ENCODE results near the gene CHCHD6.

Gene CHCHD6

DNA sequence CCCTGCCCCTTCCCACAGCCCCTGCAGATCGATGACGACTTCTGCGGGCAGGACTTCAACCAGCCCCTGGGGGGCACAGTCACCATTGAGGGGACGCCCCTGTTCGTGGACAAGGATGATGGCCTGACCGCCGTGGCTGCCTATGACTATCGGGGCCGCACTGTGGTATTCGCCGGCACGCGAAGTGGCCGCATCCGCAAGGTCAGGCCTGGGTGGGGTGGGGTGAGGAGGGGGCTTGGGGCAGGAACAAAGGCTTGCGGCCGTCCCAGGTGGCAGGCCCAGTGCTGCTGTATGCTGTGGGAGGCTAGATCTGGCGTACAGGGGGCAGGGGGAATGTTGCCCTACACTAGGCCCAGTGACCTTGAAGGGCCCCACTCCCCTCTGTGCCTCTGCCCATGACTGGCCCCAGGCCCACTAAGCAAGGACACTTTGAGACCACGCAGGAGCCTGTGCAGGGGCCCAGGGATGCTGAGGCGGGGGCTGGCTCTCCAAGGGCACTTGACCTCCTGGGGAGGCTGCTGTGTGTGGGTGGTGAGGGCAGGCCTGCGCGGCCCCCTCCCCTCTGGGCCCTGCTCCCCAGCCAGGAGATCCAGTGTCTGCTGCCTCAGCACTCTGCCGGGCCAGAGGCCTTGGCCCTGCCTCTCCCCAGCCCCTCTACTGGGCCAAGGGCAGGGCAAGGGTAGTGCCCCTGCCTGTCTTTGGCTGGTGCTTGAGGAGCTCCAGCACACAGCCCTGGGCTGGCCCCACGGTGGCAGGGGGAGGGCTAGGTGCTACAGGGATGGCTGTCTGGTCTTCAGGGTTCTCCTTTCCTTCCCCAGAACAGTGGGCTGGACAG is 287.5 kb downstream of the CHCHD6 start:
- H3K36me3 ChIP-seq (ENCODE audit: insufficient read depth, low read length), result peaks cover 18% of the 10 kb centered on the region; the same call in 1 of the 2 replicates
- TF ChIP-seq FOXP2 (optimal IDR thresholded peaks at IDR 0.05; ENCODE audit: control extremely low read depth, extremely low read length, insufficient read depth) (no peak), POLR2AphosphoS5 (IDR thresholded peaks at IDR 0.05; ENCODE audit: borderline replicate concordance, low read depth, low read length) (no peak), EZH2 (IDR thresholded peaks at IDR 0.05) (no peak)
- no peak overlapping the region for H3K9ac ChIP-seq (ENCODE audit: insufficient read length)
- no peak overlapping the region for H3K4me3 ChIP-seq
- no peaks in the 10 kb centered on the region for H3K9me3 ChIP-seq (ENCODE audit: low read depth, low read length)
- no peak for DNase-seq (ENCODE audit: low read depth, low spot score)
- H3K27ac ChIP-seq, result no peak overlapping the region

DNA sequence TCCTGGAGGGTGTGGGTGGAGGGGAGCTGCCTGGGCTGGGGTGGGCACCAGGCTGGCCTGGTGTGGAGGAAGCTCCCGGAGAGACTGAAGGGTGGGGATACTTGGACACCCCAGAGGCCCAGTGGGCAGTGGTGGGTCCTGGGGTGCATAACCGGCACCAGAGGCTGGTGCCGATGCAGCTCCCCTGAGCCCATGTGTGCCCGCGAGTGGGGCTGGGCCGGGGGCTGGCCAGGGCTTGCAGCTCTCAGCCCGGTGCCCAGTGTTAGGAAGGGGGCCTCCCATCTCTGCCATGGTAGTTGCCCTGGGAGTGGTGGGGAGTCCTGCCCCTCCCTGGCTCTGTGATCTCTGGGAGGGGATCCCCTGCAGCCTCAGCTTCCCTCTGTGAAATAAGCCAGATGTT is 288.2 kb downstream of the CHCHD6 start:
- DNase-seq (ENCODE audit: low read depth, low spot score), result no peak
- no peaks in the 10 kb centered on the region for H3K9me3 ChIP-seq (ENCODE audit: low read depth, low read length)
- H3K9ac ChIP-seq (ENCODE audit: insufficient read length), result no peak overlapping the region
- peaks cover 18% of the 10 kb centered on the region; the same call in 1 of the 2 replicates for H3K36me3 ChIP-seq (ENCODE audit: insufficient read depth, low read length)
- TF ChIP-seq EZH2 (IDR thresholded peaks at IDR 0.05), result no peak
- TF ChIP-seq FOXP2 (optimal IDR thresholded peaks at IDR 0.05; ENCODE audit: control extremely low read depth, extremely low read length, insufficient read depth), result no peak
- no peak for TF ChIP-seq POLR2AphosphoS5 (IDR thresholded peaks at IDR 0.05; ENCODE audit: borderline replicate concordance, low read depth, low read length)
- H3K4me3 ChIP-seq, result no peak overlapping the region
- H3K27ac ChIP-seq, result no peak overlapping the region

DNA sequence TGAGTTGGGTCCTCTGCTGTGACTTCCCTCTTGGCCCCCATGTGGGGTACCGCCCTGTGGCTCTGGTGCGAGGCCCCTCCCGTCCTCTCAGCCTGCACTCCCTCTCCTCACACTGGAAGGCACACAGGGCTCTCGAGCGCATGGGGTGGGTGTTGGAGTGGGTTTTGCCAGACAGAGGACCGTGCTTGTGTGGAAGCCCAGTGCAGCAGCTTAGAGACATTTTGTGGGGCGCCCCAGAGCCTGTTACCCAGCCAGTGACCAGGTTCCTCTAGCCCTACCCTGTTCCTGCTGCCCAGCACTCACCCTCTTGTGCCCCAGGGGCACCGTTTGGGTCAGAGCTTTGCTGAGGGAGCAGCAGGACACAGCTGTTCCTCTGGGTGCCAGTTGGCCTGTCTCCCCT is 288.7 kb downstream of the CHCHD6 start:
- no peak for TF ChIP-seq FOXP2 (optimal IDR thresholded peaks at IDR 0.05; ENCODE audit: control extremely low read depth, extremely low read length, insufficient read depth)
- no peak for TF ChIP-seq EZH2 (IDR thresholded peaks at IDR 0.05)
- TF ChIP-seq POLR2AphosphoS5 (IDR thresholded peaks at IDR 0.05; ENCODE audit: borderline replicate concordance, low read depth, low read length), result no peak

DNA sequence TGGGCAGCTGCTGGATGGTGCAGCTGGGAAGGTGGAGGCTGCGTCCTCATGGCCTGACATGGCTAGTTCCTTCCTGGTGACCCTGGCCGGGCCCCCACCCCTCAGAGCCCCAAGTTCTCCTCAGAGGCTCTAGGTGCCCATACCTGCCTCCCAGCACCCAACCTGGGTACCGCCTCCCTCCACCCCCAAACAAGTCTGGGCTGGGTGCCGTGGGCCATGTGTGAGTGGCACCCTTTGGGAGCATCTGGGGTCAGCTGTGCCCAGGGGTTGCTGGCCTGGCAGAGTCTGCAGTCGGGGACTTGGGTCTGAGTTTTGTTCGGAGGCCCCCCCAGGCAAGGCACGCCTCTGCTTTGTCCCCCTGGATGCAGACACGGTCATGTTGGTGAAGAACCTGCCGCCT is 289.4 kb downstream of the CHCHD6 start:
- Histone ChIP-seq H3K27ac (no peak overlapping the region), H3K36me3 (ENCODE audit: insufficient read depth, low read length) (peaks cover 18% of the 10 kb centered on the region; the same call in 1 of the 2 replicates), H3K9me3 (ENCODE audit: low read depth, low read length) (no peaks in the 10 kb centered on the region), H3K9ac (ENCODE audit: insufficient read length) (no peak overlapping the region), H3K4me3 (no peak overlapping the region)
- DNase-seq (ENCODE audit: low read depth, low spot score), result no peak
- TF ChIP-seq EZH2 (IDR thresholded peaks at IDR 0.05), result no peak
- no peak for TF ChIP-seq FOXP2 (optimal IDR thresholded peaks at IDR 0.05; ENCODE audit: control extremely low read depth, extremely low read length, insufficient read depth)
- TF ChIP-seq POLR2AphosphoS5 (IDR thresholded peaks at IDR 0.05; ENCODE audit: borderline replicate concordance, low read depth, low read length), result no peak

More for the DNA sequence above, 288.7 kb downstream of the CHCHD6 start:
- H3K9me3 ChIP-seq (ENCODE audit: low read depth, low read length), result no peaks in the 10 kb centered on the region
- DNase-seq (ENCODE audit: low read depth, low spot score), result no peak
- H3K9ac ChIP-seq (ENCODE audit: insufficient read length), result no peak overlapping the region
- peaks cover 18% of the 10 kb centered on the region; the same call in 1 of the 2 replicates for H3K36me3 ChIP-seq (ENCODE audit: insufficient read depth, low read length)
- no peak overlapping the region for H3K4me3 ChIP-seq
- no peak overlapping the region for H3K27ac ChIP-seq

DNA sequence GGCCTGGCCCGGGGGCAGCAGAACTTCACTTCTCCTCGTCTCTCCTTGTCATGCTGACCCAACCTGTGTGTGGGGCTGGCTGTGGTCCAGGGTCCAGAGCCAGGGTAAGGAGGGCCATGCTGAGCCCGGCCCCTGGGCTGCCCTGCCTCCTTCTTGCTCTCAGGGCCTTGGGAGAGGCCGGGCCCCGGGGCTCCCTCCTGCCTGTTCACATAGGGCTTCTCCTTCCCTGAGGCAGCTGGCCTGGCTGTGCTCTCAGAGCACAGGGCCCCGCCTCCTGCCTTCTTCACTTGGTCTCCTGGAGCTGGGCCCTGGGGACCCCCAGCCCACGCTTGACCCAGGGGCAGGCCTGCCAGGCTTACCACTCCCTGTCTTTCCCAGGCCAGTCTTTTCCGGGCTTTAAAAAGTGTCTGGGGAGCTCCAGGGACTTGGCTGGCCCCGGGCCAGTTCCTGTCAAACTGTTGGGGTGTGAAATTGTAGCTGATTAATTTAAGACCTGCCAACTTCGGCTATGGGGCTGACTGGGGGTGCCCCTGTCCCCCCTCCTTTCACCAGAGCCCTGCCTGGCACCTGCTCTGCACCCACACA is 290.7 kb downstream of the CHCHD6 start:
- Histone ChIP-seq H3K9me3 (ENCODE audit: low read depth, low read length) (no peaks in the 10 kb centered on the region), H3K36me3 (ENCODE audit: insufficient read depth, low read length) (peaks cover 6% of the 10 kb centered on the region; the same call in 1 of the 2 replicates), H3K4me3 (no peak overlapping the region), H3K9ac (ENCODE audit: insufficient read length) (no peak overlapping the region), H3K27ac (no peak overlapping the region)
- TF ChIP-seq POLR2AphosphoS5 (IDR thresholded peaks at IDR 0.05; ENCODE audit: borderline replicate concordance, low read depth, low read length) (no peak), EZH2 (IDR thresholded peaks at IDR 0.05) (no peak), FOXP2 (optimal IDR thresholded peaks at IDR 0.05; ENCODE audit: control extremely low read depth, extremely low read length, insufficient read depth) (no peak)
- no peak for DNase-seq (ENCODE audit: low read depth, low spot score)

DNA sequence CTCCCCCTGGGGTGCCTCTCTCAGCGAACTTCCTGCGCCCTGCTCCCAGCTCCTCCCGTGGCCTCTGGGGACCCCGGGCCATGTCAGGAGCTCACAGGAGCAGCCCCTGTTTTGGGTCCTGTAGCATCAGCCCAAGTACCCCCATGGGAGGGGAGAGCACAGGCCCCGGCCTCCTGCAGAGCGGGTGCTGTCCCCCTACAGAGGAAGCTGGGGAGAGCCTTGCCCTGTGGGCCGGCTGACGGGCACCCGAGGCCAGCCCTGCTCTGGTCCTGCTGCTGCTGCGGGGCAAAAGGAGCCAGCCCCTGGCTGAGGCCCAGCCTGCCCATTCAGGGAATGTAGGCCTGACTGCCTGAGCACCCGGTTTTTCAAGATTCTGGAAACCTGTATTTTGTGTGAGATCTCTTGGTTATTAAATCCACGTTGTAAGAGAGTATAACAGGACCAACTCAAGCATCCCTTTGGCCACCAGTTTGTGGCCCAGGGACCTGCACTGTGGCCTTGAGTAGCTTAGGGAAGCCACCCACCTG is 291.3 kb downstream of the CHCHD6 start:
- Histone ChIP-seq H3K4me3 (no peak overlapping the region), H3K36me3 (ENCODE audit: insufficient read depth, low read length) (peaks cover under 1% of the 10 kb centered on the region; the same call in 1 of the 2 replicates), H3K27ac (no peak overlapping the region), H3K9me3 (ENCODE audit: low read depth, low read length) (no peaks in the 10 kb centered on the region), H3K9ac (ENCODE audit: insufficient read length) (no peak overlapping the region)
- no peak for TF ChIP-seq EZH2 (IDR thresholded peaks at IDR 0.05)
- TF ChIP-seq POLR2AphosphoS5 (IDR thresholded peaks at IDR 0.05; ENCODE audit: borderline replicate concordance, low read depth, low read length), result no peak
- TF ChIP-seq FOXP2 (optimal IDR thresholded peaks at IDR 0.05; ENCODE audit: control extremely low read depth, extremely low read length, insufficient read depth), result no peak
- DNase-seq (ENCODE audit: low read depth, low spot score), result no peak

DNA sequence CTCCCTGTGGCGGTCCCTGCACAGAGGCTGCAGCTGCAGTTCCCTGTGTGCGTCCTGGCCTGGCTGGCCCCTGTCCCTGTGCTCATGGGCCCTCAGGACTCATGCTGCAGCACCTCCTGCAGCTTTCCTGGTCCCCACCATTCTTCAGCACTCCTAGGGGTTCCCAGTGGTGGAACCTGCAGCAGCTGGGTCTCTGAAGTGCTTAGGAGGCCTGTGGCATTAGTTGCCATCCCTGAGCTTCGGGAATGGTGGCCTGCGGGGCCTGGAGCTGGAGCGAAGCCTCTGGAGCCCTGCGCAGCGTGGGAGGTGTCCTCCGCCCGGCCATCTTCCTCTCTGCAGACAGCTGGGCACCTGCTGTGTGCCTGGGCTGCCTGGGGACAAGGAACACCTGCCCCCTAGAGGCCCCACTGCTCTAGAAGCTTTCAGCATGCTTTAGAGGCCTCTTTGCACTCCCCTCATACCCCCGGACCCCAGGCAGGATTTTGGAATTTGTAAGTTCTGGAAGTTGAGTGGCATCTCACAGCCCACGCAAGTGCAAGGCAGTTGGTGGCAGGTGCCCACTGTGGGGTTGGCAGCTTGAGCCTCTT is 292.0 kb downstream of the CHCHD6 start:
- no peak for DNase-seq (ENCODE audit: low read depth, low spot score)
- no peak for TF ChIP-seq EZH2 (IDR thresholded peaks at IDR 0.05)
- no peak overlapping the region for H3K9ac ChIP-seq (ENCODE audit: insufficient read length)
- H3K9me3 ChIP-seq (ENCODE audit: low read depth, low read length), result no peaks in the 10 kb centered on the region
- no peak overlapping the region for H3K4me3 ChIP-seq
- no peak overlapping the region for H3K27ac ChIP-seq
- H3K36me3 ChIP-seq (ENCODE audit: insufficient read depth, low read length), result no peaks in the 10 kb centered on the region; the same call in 1 of the 2 replicates

DNA sequence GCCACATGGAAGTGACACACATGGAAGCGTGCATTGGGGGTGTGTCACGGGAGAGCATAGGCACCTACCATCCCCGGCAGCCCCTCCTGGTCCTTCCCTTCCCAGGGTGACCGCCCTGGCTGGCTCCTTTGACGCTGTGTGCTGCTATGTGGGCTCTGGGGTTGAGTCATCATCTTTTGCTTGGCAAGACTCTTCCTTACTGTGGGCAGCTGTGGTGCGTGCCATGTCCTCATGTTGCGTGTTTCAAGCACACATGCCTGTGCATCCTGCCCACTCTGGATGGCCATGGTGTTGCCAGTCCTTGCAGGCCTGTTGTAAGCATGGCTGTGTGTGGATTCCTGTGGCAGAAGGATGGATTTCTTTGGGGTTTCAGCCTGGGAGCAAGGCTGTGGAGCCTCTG is 292.9 kb downstream of the CHCHD6 start:
- Histone ChIP-seq H3K9ac (ENCODE audit: insufficient read length) (no peak overlapping the region), H3K27ac (no peak overlapping the region), H3K9me3 (ENCODE audit: low read depth, low read length) (no peaks in the 10 kb centered on the region), H3K4me3 (no peak overlapping the region), H3K36me3 (ENCODE audit: insufficient read depth, low read length) (no peaks in the 10 kb centered on the region; the same call in 1 of the 2 replicates)
- no peak for TF ChIP-seq EZH2 (IDR thresholded peaks at IDR 0.05)
- no peak for TF ChIP-seq POLR2AphosphoS5 (IDR thresholded peaks at IDR 0.05; ENCODE audit: borderline replicate concordance, low read depth, low read length)
- no peak for TF ChIP-seq FOXP2 (optimal IDR thresholded peaks at IDR 0.05; ENCODE audit: control extremely low read depth, extremely low read length, insufficient read depth)
- no peak for DNase-seq (ENCODE audit: low read depth, low spot score)

All from SK-N-MC (cell line).